Measurements from ENCODE around the gene NGEF. TPM values are rescaled to one million over a fixed set of nuclear protein-coding genes. Genes with fewer than 3 reads are reported as not detected.

NGEF gene
- total RNA-seq, 1 experiment from 2014 or later, result 5.4 TPM

- no peak overlapping the region for H3K4me3 Mint-ChIP-seq
- H3K27me3 Mint-ChIP-seq (ENCODE audit: low read depth), result no peaks in the 10 kb centered on the region
- peaks cover 3% of the 10 kb centered on the region; the same call in 1 of the 2 replicates for H3K9me3 Mint-ChIP-seq
- TF ChIP-seq, protein P1, sequence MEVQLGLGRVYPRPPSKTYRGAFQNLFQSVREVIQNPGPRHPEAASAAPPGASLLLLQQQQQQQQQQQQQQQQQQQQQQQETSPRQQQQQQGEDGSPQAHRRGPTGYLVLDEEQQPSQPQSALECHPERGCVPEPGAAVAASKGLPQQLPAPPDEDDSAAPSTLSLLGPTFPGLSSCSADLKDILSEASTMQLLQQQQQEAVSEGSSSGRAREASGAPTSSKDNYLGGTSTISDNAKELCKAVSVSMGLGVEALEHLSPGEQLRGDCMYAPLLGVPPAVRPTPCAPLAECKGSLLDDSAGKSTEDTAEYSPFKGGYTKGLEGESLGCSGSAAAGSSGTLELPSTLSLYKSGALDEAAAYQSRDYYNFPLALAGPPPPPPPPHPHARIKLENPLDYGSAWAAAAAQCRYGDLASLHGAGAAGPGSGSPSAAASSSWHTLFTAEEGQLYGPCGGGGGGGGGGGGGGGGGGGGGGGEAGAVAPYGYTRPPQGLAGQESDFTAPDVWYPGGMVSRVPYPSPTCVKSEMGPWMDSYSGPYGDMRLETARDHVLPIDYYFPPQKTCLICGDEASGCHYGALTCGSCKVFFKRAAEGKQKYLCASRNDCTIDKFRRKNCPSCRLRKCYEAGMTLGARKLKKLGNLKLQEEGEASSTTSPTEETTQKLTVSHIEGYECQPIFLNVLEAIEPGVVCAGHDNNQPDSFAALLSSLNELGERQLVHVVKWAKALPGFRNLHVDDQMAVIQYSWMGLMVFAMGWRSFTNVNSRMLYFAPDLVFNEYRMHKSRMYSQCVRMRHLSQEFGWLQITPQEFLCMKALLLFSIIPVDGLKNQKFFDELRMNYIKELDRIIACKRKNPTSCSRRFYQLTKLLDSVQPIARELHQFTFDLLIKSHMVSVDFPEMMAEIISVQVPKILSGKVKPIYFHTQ (CRISPR knock-in tag; IDR thresholded peaks at IDR 0.05), result no peak
- TF ChIP-seq, protein P2, sequence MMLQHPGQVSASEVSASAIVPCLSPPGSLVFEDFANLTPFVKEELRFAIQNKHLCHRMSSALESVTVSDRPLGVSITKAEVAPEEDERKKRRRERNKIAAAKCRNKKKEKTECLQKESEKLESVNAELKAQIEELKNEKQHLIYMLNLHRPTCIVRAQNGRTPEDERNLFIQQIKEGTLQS (CRISPR knock-in tag; conservative IDR thresholded peaks at IDR 0.05), result no peak
- TF ChIP-seq FOXJ3 (CRISPR knock-in tag; IDR thresholded peaks at IDR 0.05; ENCODE audit: borderline replicate concordance) (no peak), TCF7 (CRISPR knock-in tag; IDR thresholded peaks at IDR 0.05; ENCODE audit: low read depth) (no peak), SMAD3 (CRISPR knock-in tag; IDR thresholded peaks at IDR 0.05; ENCODE audit: borderline replicate concordance) (no peak), ZNF219 (CRISPR knock-in tag; IDR thresholded peaks at IDR 0.05; ENCODE audit: borderline replicate concordance) (no peak), STAT6 (CRISPR knock-in tag; conservative IDR thresholded peaks at IDR 0.05; ENCODE audit: low read depth) (no peak), ZNF423 (CRISPR knock-in tag; IDR thresholded peaks at IDR 0.05) (no peak), IRF2 (CRISPR knock-in tag; IDR thresholded peaks at IDR 0.05; ENCODE audit: borderline replicate concordance, low read depth) (no peak), E2F1 (CRISPR knock-in tag; IDR thresholded peaks at IDR 0.05) (no peak), ATF1 (CRISPR knock-in tag; IDR thresholded peaks at IDR 0.05) (no peak), CREM (CRISPR knock-in tag; IDR thresholded peaks at IDR 0.05) (no peak), GABPB1 (CRISPR knock-in tag; IDR thresholded peaks at IDR 0.05) (no peak), ZNF121 (CRISPR knock-in tag; IDR thresholded peaks at IDR 0.05) (no peak), ZNF671 (CRISPR knock-in tag; IDR thresholded peaks at IDR 0.05) (no peak)
- TF ChIP-seq, protein P3, sequence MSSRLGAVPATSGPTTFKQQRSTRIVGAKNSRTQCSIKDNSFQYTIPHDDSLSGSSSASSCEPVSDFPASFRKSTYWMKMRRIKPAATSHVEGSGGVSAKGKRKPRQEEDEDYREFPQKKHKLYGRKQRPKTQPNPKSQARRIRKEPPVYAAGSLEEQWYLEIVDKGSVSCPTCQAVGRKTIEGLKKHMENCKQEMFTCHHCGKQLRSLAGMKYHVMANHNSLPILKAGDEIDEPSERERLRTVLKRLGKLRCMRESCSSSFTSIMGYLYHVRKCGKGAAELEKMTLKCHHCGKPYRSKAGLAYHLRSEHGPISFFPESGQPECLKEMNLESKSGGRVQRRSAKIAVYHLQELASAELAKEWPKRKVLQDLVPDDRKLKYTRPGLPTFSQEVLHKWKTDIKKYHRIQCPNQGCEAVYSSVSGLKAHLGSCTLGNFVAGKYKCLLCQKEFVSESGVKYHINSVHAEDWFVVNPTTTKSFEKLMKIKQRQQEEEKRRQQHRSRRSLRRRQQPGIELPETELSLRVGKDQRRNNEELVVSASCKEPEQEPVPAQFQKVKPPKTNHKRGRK (CRISPR knock-in tag; IDR thresholded peaks at IDR 0.05; ENCODE audit: borderline replicate concordance), result no peak
- TF ChIP-seq, protein P4, sequence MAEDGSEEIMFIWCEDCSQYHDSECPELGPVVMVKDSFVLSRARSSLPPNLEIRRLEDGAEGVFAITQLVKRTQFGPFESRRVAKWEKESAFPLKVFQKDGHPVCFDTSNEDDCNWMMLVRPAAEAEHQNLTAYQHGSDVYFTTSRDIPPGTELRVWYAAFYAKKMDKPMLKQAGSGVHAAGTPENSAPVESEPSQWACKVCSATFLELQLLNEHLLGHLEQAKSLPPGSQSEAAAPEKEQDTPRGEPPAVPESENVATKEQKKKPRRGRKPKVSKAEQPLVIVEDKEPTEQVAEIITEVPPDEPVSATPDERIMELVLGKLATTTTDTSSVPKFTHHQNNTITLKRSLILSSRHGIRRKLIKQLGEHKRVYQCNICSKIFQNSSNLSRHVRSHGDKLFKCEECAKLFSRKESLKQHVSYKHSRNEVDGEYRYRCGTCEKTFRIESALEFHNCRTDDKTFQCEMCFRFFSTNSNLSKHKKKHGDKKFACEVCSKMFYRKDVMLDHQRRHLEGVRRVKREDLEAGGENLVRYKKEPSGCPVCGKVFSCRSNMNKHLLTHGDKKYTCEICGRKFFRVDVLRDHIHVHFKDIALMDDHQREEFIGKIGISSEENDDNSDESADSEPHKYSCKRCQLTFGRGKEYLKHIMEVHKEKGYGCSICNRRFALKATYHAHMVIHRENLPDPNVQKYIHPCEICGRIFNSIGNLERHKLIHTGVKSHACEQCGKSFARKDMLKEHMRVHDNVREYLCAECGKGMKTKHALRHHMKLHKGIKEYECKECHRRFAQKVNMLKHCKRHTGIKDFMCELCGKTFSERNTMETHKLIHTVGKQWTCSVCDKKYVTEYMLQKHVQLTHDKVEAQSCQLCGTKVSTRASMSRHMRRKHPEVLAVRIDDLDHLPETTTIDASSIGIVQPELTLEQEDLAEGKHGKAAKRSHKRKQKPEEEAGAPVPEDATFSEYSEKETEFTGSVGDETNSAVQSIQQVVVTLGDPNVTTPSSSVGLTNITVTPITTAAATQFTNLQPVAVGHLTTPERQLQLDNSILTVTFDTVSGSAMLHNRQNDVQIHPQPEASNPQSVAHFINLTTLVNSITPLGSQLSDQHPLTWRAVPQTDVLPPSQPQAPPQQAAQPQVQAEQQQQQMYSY (CRISPR knock-in tag; IDR thresholded peaks at IDR 0.05), result no peak
- ChIA-PET CTCF (interaction anchor here (0.8 to 2.6 kb wide), 7 partner anchors 9 to 97 kb away, joined by 3 to 10 read pairs (median 5); partner anchors contain the start of gene INPP5D), POLR2A (interaction anchor here (0.6 kb wide), 1 partner anchor 103 kb away, joined by 5 read pairs; no protein-coding TSS in a partner anchor)
- no peaks in the 10 kb centered on the region for H3K36me3 Mint-ChIP-seq
- H3K27ac Mint-ChIP-seq, result no peak overlapping the region
- H3K4me1 Mint-ChIP-seq, result 0 out of 2 replicates have a peak, but pooled peaks cover 8% of the 10 kb centered on the region
- ATAC-seq (peak; percentile 56), DNase-seq (ENCODE audit: low spot score) (no peak)
Observed at GRCh38 chr2:233031556-233032500, 18.8 kb upstream of the NGEF start.
